Thymus (tissue), 11 donors: ENCODE measurements around the gene HES5. TPM values are rescaled to one million over a fixed set of nuclear protein-coding genes. Genes with fewer than 3 reads are reported as not detected.

Experiments
- DNase-seq, 9 donors: peaks; one replicate each; pipeline ENCODE4 v3.0.0-alpha.2; 2013; ENCODE audit warnings: low spot score in 9 of 9, low read depth in 6 of 9, missing footprints in 1 of 9
- H3K27ac ChIP-seq, 2 donors: one replicate each; pipeline ENCODE4 v1.5.1; 2013; ENCODE audit warnings: control low read depth in 1 of 2, low read depth in 1 of 2, low read length in 1 of 2, mild to moderate bottlenecking in 1 of 2, moderate library complexity in 1 of 2
- H3K27me3 ChIP-seq, 2 donors: one replicate each; pipeline ENCODE4 v1.5.1; 2013; ENCODE audit warnings: low read length in 1 of 2; ENCODE audit not compliant: control insufficient read depth in 2 of 2, insufficient read depth in 1 of 2
- H3K36me3 ChIP-seq, 2 donors: one replicate each; pipeline ENCODE4 v1.5.1; 2013; ENCODE audit warnings: low read length in 1 of 2, mild to moderate bottlenecking in 1 of 2, moderate library complexity in 1 of 2; ENCODE audit not compliant: control insufficient read depth in 2 of 2, insufficient read depth in 2 of 2
- H3K4me1 ChIP-seq, 2 donors: one replicate each; pipeline ENCODE4 v1.5.1; 2013; ENCODE audit warnings: low read length in 2 of 2; ENCODE audit not compliant: control insufficient read depth in 2 of 2, insufficient read depth in 2 of 2
- H3K4me3 ChIP-seq, 2 donors: one replicate each; pipeline ENCODE4 v1.5.1; 2013; ENCODE audit warnings: low read length in 2 of 2, control low read depth in 1 of 2, mild to moderate bottlenecking in 1 of 2
- H3K9me3 ChIP-seq, 2 donors: one replicate each; pipeline ENCODE4 v1.5.1; 2013; ENCODE audit warnings: low read length in 1 of 2, mild to moderate bottlenecking in 1 of 2; ENCODE audit not compliant: control insufficient read depth in 2 of 2, insufficient read depth in 1 of 2
- WGBS: extraction: QIAGEN DNeasy Blood & Tissue Kit; methylation state at CpG from one replicate; pipeline ENCODE4 v1.1.7; 2013; 5-methylcytosine and 5-hydroxymethylcytosine counted together
- polyA plus RNA-seq: library from polyadenylated mRNA; stranded (reverse); fragments of 200-250 nt; gene quantifications from one replicate; pipeline ENCODE4 v1.2.3, GENCODE V29; 2013
- total RNA-seq: library from RNA; stranded (reverse); fragments of 120-200 nt; gene quantifications from one replicate; pipeline ENCODE4 v1.2.4, GENCODE V29; 2013
- donor health status: healthy.

HES5 gene
- total and polyA plus RNA-seq, 2 donors, result 0.38 to 0.55 TPM

GRCh38 chr1:2486558-2486957 lies 43.5 kb downstream of the HES5 start:
- 97% methylated on average over 9 of the region's 9 CpGs for WGBS
- H3K9me3 ChIP-seq, result peaks cover 0 to 14% of the 10 kb centered on the region in 2 donors
- no peak overlapping the region for H3K4me3 ChIP-seq
- H3K4me1 ChIP-seq, result no peaks in the 10 kb centered on the region
- H3K36me3 ChIP-seq, result no peaks in the 10 kb centered on the region
- no peak overlapping the region for H3K27ac ChIP-seq
- no peaks in the 10 kb centered on the region for H3K27me3 ChIP-seq
- no peak for DNase-seq

- WGBS, result 98% methylated on average over 4 of the region's 4 CpGs
- H3K4me1 ChIP-seq, result no peaks in the 10 kb centered on the region
- no peak overlapping the region for H3K4me3 ChIP-seq
- H3K36me3 ChIP-seq, result no peaks in the 10 kb centered on the region
- peaks cover 0 to 14% of the 10 kb centered on the region in 2 donors for H3K9me3 ChIP-seq
- no peak for DNase-seq
- no peak overlapping the region for H3K27ac ChIP-seq
- no peaks in the 10 kb centered on the region for H3K27me3 ChIP-seq
Measured at GRCh38 chr1:2486041-2486440, 44.0 kb downstream of the HES5 start.

GRCh38 chr1:2483970-2484369 lies 46.1 kb downstream of the HES5 start:
- Histone ChIP-seq H3K27me3 (no peaks in the 10 kb centered on the region), H3K4me3 (no peak overlapping the region), H3K4me1 (no peaks in the 10 kb centered on the region), H3K36me3 (no peaks in the 10 kb centered on the region), H3K9me3 (peaks cover 0 to 8% of the 10 kb centered on the region in 2 donors), H3K27ac (no peak overlapping the region)
- no peak for DNase-seq
- 85% methylated on average over 16 of the region's 16 CpGs for WGBS

GRCh38 chr1:2483026-2483425 lies 47.0 kb downstream of the HES5 start:
- H3K4me3 ChIP-seq, result no peak overlapping the region
- H3K4me1 ChIP-seq, result no peaks in the 10 kb centered on the region
- H3K36me3 ChIP-seq, result no peaks in the 10 kb centered on the region
- H3K9me3 ChIP-seq, result peaks cover 0 to under 1% of the 10 kb centered on the region in 2 donors
- DNase-seq, result no peak
- H3K27me3 ChIP-seq, result no peaks in the 10 kb centered on the region
- 90% methylated on average over 13 of the region's 13 CpGs for whole genome bisulfite sequencing
- no peak overlapping the region for H3K27ac ChIP-seq

GRCh38 chr1:2482588-2482987 lies 47.5 kb downstream of the HES5 start:
- no peaks in the 10 kb centered on the region for H3K27me3 ChIP-seq
- H3K4me3 ChIP-seq, result no peak overlapping the region
- DNase-seq, result no peak
- no peaks in the 10 kb centered on the region for H3K36me3 ChIP-seq
- 90% methylated on average over 11 of the region's 11 CpGs for WGBS
- H3K9me3 ChIP-seq, result no peaks in the 10 kb centered on the region
- H3K4me1 ChIP-seq, result no peaks in the 10 kb centered on the region
- H3K27ac ChIP-seq, result no peak overlapping the region

- no peaks in the 10 kb centered on the region for H3K27me3 ChIP-seq
- 94% methylated on average over 10 of the region's 10 CpGs for WGBS
- H3K27ac ChIP-seq, result no peak overlapping the region
- DNase-seq, result no peak
- no peaks in the 10 kb centered on the region for H3K4me1 ChIP-seq
- H3K36me3 ChIP-seq, result no peaks in the 10 kb centered on the region
- H3K4me3 ChIP-seq, result no peak overlapping the region
- H3K9me3 ChIP-seq, result no peaks in the 10 kb centered on the region
Measured at GRCh38 chr1:2481885-2482284, 48.2 kb downstream of the HES5 start.

- no peak for DNase-seq
- H3K36me3 ChIP-seq, result no peaks in the 10 kb centered on the region
- no peak overlapping the region for H3K27ac ChIP-seq
- no peaks in the 10 kb centered on the region for H3K27me3 ChIP-seq
- 97% methylated on average over 12 of the region's 12 CpGs for WGBS
- H3K9me3 ChIP-seq, result peaks cover 0 to 1% of the 10 kb centered on the region in 2 donors
- no peaks in the 10 kb centered on the region for H3K4me1 ChIP-seq
- no peak overlapping the region for H3K4me3 ChIP-seq
Measured at GRCh38 chr1:2480986-2481364, 49.1 kb downstream of the HES5 start.

- DNase-seq, result no peak
- peaks cover 0 to 1% of the 10 kb centered on the region in 2 donors for H3K9me3 ChIP-seq
- no peak overlapping the region for H3K27ac ChIP-seq
- no peaks in the 10 kb centered on the region for H3K4me1 ChIP-seq
- no peak overlapping the region for H3K4me3 ChIP-seq
- WGBS, result 92% methylated on average over 18 of the region's 18 CpGs
- no peaks in the 10 kb centered on the region for H3K36me3 ChIP-seq
- no peaks in the 10 kb centered on the region for H3K27me3 ChIP-seq
Measured at GRCh38 chr1:2480236-2480985, 49.7 kb downstream of the HES5 start.

GRCh38 chr1:2479618-2480017 lies 50.4 kb downstream of the HES5 start:
- Histone ChIP-seq H3K4me3 (no peak overlapping the region), H3K36me3 (no peaks in the 10 kb centered on the region), H3K27ac (no peak overlapping the region), H3K4me1 (no peaks in the 10 kb centered on the region), H3K27me3 (no peaks in the 10 kb centered on the region), H3K9me3 (peaks cover 0 to 1% of the 10 kb centered on the region in 2 donors)
- DNase-seq, result no peak
- WGBS, result 93% methylated on average over 28 of the region's 28 CpGs
